ENCODE measurements around the gene GRIN1.

The GRIN1 gene

GRCh38 chr9:137217276-137218211 is 78.6 kb downstream of the GRIN1 start:
- TF ChIP-seq GATA2 (IDR thresholded peaks at IDR 0.05; ENCODE audit: low read depth, low read length) = no peak
- no peak for TF ChIP-seq GATA3 (IDR thresholded peaks at IDR 0.05; ENCODE audit: low read depth, low read length)

DNA sequence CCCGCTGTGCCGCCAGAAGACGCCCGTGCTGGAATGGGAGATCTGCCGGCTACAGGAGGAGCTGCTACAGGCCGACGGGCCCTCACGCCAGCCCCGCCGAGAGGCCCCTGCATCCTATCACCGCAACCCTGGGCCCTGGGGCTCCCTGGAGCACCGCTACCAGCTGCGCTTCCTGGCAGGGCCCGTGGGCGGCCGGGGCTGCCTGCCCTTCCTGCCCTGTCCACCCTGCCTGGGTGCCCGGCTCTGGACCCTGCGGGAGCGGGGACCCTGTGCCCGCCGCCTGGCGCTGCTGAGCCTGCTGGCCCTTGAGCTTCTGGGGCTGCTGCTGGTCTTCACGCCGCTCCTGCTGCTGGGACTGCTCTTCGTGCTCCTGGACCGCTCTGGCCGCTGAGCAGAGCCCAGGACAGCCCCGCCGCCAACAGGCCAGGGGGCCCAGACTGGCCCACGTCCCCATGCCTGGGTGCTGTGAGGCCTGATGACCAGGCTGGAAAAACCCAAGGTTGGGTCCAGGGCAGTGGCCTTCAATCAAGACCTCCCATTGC is 79.3 kb downstream of the GRIN1 start:
- TF ChIP-seq GATA2 (IDR thresholded peaks at IDR 0.05; ENCODE audit: low read depth, low read length) (no peak), GATA3 (IDR thresholded peaks at IDR 0.05; ENCODE audit: low read depth, low read length) (no peak)

Data from SH-SY5Y (cell line).